Measurements from ENCODE around the gene IFIT5.
"Not testable (repeated sequence)": the region's sequence is repeated elsewhere in the genome, so short reads cannot be mapped to it uniquely, and the experiment has no call there.

The IFIT5 gene

DNA sequence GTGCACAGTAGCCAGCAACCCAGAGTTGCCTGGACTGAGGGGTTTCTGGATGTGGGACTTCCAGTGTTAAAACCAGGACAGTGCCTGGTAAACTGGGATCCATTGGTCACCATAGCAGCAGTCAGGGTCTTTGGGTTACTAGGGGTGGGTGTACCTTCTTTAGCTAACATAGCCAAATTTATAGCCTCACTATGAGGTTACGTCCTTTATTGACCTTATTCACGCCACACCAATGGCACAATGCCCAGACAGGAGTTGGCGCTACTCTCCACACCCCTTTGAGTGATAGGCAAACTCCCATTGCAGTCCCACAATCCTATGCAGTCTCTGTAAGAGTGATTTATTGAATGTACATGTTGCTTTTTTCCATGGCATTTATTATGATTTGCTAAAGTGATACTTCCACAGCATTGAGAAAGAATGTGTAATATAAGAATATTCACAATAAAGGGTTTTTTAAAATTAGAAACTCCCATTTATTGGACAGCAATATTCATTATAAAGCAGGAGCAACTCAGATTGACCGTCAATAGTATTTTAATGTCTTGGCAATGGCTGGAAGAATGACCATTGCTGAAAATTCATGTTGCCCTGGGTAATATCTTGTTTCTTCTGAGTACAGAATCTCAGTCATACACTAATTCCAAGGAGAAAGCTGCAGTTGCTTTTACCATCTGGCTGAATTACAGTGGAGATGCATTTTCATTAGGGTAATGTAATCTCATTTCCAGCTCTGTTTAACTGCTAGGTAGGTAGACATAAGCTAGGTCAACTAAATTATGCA is 26.1 kb downstream of the IFIT5 start:
- no peak for DNase-seq

DNA sequence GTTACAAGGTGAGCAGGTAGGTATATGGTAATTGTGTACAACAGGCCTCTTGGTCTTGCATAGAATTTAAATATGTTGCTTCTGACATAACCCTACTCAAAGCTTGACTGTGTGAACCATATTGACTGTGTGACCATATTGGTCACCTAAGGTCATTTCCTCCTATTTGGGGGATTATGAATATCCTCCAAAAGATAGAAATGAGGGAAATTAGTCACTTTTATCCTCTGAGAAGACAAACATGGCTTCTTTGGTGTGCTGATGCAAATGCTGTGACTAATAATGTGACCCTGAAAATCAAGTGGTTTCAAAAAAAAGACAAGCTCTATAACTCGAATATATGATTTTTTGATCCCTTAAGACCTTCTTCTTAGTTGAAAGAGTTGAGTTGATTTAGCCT is 27.9 kb downstream of the IFIT5 start:
- DNase-seq, result no peak

DNA sequence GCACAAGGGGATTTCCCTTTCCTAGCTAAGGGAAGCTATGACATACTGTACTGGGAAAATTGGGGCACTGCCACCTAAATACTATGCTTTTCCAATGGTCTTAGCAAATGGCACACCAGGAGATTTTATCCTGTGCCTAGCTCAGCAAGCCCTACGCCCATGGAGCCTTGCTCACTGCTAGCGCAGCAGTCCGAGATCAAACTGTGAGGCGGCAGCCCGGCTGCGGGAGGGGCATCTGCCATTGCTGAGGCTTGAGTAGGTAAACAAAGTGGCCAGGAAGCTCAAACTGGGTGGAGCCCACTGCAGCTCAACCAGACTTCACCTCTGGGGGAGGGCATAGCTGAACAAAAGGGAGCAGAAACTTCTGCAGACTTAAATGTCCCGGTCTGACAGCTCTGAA is 30.5 kb downstream of the IFIT5 start:
- DNase-seq, result not testable (repeated sequence)

DNA sequence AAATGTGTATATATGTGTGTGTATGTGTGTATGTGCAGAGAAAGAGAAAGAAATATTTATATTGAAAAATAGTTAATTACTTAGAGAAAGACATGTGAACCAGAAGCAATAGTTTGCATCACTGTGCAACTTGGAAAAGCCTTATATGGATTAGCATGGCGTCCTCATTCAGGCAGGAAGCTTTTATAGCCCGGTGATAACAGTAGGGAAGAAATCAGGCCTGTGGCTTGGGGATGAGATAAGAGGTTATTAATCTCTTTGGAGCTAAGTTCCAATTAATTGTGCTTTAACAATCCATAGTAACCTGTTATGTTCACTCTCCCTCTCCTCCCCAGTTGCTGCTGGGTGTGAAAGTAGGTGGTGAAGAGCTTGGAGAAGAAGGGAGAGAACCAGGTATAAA is 36.5 kb downstream of the IFIT5 start:
- DNase-seq, result no peak

DNA sequence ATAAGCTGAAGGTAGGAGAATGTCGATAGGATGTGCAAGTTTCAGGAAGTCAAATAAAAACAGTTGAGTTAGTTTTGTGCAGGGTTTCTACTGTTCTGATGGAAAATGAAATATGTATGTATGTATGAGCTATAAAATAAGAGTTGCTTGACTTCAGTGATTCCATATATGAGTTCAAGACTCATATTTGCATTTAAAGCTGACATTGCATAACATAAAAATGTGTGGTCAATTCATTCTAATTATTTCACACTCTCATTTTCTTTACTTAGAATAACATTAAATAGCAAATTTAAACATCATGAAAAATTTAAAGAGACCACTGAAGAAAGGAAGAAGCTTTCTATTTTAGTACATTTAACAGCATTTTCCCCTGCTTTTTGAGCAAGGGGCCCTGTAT is 37.8 kb downstream of the IFIT5 start:
- no peak for DNase-seq

DNA sequence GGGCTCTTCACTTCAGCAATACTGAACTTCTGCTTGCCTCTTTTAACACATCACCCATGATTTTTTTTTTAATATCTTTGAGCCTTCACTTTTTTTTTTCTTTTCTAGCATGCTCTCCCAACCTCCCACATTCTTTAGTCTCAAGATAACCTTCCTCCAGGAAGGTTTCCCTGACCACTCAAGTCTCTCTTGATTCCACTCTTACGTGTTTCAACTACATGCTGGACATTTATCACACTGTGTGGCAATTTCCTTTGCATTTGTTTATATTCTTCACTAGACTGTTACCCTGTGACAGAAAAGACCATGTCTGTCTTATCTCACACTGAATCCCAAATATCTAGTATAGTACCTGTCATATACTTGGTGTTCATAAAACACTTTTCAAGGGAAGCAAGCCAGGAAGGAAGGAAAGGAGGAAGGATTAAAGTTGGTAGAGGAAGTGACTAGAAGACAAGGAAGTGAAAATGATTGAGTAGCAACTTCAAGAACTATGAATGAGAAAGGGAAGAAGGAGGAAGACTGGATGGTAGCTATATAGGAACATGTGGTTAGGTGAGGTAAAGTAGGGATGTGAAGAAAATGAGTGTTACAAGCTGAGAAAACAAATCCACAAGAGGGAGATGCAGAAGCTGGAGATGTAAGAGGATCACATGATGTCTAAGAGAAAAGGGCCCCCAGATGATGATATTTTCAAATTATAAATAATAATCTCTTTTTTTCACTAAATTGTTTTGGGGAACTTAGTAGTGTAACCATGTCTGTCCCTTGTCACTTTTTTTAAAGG is 40.4 kb downstream of the IFIT5 start:
- DNase-seq, result no peak

DNA sequence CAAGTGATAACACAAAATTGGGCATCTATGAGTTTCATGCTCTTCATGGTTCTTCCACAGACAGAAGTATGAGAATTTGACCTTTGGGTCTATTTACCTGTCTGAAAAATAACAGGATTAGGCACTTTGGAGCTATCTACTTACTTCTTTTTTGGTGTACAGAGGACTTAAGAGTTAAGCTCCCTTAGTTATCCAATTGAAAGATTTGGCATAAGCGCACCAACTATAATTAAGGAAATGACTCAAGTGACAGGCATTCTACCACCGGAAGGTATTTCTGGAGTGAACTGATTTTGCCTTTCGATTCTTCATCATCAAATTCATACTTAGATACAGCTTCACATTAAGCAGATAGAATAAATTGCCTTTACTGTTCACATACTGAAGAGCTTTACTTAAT is 43.9 kb downstream of the IFIT5 start:
- no peak for DNase-seq

DNA sequence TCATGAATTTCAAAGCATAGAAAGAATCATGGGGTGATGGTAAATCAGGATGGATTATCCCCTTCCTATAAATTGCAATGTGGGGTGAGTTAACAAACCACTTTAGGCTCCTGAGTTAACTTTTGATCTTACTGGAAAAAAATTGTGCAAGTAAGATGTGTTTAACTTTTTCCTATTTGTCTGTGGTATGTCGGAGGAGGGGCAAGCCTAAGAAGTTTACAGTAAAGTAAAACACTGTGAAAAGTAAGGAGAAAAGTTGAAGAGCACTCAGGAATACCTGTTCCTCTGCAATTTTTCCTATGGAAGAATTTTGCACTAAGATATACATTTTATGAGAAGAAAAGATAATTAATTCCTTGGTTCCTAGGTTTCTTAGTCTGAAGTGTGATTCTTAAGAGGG is 44.4 kb downstream of the IFIT5 start:
- no peak for DNase-seq

DNA sequence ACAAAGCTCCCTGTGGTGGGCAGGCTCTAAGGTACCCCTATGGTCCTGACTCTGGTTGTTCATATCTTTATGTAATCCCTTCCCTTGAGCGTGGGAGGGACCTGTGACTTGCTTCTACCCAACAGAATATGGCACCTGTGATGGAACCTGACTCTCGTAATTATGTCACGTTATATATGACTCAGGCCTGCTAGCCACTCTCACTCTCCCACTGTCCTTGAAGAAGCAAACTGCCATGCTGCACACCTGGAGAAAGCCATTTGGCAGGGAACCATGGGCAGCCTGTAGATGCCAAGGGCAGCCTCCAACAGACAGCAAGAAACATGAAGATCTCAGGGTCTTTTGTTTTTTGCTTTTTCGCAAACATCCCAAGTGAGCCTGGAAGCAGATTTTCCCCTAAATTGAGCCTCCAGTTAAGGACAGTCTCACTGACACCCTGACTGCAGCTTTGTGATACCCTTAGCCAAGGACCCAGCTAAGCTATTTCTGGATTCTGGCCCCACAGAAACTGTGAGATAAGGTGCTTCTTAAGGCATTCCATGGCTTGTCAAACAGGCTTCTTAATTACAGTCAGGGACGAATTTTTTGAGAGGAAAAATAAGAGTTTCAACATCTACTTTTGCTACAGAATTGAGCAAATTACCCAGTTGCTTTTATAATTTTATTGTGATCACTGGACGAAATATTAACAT is 49.6 kb downstream of the IFIT5 start:
- no peak for DNase-seq

DNA sequence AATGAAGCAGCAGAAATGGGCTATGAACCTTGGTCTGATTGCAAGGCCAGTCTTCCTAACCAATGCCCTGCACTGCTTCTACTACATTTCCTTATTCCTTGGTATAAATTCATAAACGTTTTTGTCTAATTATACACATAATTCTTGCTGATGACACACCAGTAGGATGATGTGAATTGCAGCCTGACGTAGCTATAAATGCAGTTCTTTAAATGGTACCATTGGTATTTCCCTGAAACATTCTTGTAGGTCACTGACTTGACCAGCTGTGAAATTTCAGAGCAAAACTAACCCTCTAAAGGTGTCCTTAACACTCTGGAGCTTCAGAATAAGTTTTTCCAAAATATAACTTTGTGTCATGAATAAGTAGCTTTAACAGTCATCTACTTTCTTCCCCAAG is 50.8 kb downstream of the IFIT5 start:
- DNase-seq, result no peak

DNA sequence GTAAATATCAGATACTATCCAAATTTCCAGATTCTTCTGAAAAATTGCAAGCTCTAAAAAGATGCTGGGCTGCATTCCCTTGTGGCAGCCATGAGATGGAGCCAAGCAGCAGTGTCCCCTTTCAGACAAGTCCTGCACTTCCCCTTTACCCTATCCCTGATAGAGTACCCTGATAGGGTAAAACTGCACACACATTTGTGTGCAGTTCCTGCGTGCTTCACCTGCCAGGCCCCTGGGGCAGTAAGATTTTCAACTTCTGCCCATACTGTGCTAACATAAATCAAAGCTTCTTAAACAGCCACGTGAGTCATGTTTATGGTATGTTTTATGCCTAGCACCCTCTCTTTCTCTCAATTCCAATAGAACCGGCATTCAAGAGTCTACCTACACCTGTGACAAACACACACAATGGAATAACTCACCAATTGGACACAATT is 52.2 kb downstream of the IFIT5 start:
- DNase-seq, result no peak

DNA sequence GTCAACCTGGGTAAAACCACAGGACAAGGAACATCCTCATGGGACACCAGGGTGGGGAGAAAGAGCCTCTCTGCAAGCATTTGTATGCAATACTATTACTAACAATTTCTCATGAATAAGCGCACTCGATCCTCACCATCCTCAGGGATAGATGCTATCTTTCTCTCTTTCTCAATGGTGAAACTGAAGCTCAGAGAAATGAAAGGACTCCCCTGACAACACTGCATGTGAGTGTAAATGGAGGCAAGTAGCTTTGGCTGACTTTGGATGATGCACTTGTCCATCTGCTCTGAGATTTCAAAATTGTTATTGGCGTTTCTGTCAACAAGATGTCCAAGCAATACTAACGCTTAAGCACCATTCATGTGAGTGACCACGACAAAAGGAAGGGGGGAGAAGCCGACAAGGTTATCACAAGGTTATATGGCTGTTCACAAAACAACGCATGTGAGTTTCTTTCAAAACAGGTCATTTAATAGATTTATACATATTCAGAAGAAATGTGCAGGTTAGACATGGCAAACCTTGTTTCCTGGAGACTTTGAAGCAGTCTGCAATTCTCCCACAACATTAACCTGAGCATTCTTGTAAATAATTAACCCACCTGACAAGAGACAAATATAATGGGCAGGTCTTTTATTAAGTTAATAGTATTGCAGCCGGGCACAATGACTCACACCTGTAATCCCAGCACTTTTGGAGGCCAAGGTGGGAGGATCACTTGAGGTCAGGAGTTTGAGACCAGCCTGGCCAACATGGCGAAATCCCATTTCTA is 54.0 kb downstream of the IFIT5 start:
- DNase-seq, result no peak

DNA sequence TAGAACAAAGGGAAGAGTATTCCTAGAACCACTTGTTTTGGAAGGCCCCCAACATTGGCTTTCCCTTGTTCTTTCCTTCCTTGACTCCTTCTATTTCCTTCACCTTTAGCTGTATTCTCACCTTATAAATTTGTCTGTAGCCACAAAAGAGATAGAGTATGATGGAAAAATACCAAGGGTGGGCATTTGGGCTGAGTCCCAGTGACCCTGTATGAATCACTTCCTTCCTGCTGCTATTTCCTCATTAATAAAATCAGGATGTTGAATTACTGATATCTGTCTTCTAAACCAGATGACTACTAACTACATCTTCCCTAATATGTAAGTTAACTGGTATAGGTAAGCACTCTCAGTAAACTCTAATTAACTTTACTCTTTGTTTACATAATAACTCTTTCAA is 55.1 kb downstream of the IFIT5 start:
- no peak for DNase-seq
